ENCODE measurements around the gene COL16A1.

COL16A1 gene

GRCh38 chr1:31681415-31681814, 22.4 kb downstream of the COL16A1 start:
- no peak for DNase-seq

DNA sequence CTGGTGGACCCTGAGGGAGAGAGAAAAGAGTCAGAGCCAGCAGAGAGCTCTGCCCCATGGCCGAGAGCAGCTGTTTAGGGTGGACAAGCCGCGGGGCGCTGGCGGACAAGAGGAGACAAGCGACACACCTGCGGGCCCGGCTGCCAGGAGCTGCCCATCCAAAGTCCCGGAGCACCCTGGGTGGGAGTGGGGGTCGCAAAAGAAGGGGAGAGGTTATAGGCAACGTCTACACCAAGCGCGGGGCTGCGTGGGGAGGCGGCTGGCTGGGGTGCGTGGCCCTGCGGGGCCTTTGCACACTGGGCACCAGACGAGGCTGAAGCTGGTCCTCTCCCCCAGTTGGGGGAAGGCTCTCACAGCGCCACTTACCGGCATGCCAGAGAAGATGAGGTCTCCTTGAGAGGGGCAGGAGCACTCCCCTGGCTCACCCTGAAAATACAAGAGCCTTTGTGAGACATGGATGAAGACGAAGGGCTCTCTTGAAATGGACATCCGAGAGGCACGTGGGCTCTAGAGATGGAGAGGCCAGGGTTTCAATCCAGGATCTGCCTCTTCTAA, 24.1 kb downstream of the COL16A1 start:
- DNase-seq: no peak

DNA sequence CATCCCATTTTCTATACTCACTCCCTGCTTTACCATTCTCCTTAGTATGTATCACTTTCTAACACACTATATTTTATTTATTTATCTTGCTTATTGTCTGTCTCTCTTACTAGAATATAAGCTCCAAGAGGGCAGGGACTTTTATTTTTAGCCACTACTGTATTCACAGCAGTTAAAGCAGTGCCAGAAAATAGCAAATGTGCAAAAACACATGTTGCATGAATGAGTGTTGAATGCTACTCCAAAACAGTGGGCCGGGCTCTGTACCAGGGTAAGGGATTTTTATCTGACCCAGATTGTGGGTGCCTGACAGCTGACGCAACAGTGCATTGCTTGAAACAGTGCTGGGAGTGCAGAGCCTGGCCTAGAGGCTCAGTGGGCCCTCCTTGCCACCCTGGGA, 24.7 kb downstream of the COL16A1 start:
- no peak for DNase-seq

DNA sequence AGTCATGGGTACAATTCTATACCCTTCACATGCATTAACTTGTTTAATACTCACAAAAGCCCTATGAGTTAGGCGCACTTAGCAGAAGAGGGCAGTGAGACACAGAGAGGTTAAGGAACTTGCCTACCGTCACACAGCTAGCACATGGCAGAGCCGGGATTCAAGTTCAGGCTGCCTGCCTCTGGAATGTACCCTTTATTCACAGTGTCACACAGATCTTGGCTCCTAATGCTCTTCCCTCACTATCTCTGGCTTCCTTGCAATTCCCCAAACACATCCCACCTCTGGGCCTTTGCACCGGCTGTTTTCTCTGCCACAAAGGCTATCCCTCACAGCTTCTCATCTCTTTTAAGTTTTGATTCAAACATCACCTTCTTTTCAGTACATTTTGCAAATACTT, 25.1 kb downstream of the COL16A1 start:
- no peak for DNase-seq

- DNase-seq: no peak
Measured at GRCh38 chr1:31677949-31678348, 25.9 kb downstream of the COL16A1 start.

DNA sequence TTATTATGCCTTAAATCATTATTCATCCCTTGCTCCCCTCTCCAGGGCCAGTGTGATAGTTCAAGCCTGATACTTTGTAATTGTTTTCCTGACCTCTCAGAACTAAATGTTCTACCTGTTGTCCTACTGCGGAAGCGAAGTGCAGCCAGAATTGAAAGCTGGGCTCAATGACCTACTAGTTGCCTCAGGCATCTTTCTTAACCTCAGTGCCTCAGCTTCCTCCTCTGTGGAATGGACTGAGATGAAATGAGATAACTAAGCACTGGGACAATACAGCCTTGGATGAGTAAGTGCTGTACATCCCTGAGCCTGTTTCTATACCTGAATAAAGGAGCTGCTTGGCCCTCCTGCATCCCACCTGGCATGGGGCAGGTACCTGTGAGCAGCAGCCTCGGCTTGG, 26.4 kb downstream of the COL16A1 start:
- no peak for DNase-seq

DNA sequence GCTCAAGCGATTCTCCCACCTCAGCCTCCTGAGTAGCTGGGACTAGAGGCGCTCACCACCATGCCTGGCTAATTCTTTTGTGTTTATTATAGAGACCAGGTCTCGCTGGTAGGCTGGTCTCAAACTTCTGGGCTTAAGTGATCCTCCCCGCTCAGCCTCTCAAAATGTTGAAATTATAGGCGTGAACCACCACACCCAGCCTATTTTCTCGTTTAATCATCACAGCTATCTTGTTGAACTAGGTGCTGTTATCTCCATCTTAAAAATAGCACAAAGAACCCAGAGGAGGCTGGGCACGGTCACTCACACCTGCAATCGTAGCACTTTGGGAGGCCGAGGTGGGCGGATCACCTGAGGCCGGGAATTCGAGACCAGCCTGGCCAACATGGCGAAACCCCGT, 28.1 kb downstream of the COL16A1 start:
- no peak for DNase-seq

DNA sequence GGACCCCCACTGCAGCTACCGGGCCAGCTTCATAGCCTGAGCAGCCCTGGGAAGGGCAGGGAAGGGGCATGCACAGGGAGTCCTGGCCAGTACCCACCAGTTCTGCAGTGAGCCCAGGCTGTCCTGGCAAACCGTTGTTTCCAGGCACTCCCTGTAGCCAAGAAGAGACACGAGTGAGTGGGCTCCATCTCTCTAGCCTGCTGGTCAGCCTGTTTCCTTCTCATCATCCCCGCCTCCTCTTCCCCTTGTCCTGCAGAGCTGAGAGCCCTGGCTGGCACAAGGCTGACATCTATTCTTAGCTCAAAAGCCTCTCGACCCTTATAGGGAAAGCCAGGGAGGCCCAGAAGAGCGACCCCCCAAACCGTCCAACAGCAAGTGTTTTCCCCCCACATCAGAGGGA, 28.7 kb downstream of the COL16A1 start:
- DNase-seq: no peak

- no peak for DNase-seq
Measured at GRCh38 chr1:31674626-31675025, 29.2 kb downstream of the COL16A1 start.

GRCh38 chr1:31673433-31673832, 30.4 kb downstream of the COL16A1 start:
- no peak for DNase-seq

DNA sequence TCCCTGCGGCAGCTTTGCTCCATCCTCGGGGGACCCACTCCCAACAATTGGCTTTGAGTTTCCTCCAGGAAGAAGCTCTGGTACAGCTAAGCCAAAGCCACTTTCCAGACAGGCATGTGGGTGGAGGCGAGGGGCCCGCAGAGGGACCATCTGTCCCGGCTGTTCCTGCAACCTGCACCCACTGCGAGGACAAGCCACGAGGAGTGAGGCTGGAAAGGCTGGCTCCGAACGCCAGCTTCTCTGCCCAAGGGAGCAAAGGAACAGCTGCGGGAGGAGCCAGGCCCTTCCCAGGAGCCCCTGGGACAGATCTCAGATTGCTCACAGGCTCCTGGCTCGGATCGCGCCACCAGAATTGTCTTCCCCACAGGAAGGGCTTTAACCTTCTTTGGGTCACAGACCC, 30.8 kb downstream of the COL16A1 start:
- no peak for DNase-seq

DNA sequence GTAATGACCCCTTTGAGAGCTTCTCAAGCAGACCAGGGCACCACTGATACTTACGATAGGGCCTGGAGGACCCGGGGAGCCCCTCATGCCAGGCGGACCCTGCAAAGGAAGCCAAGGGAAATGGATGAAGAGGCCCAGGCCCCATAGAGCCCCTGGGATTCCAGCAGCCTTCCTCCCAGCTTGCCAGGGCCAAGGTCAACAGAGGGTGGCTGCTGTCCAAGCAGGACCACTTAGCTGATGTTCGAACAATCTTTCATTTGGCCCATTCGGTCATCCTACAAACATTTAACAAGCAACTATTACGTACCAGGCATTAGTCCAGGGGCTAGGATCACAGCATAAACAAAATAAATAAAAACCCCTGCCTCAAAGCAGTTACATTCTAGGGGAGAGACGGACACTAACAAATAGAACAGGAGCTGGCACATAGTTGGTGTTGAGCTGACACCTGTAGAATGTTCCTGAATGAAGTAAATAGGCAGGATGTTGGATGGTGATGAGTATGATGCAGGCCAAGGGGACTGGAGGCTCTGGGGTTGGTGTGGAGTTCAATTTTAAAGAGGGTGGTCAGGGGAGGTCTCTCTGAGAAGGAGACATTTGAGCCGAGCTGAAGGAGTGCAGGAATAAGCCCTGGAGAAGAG, 32.1 kb downstream of the COL16A1 start:
- DNase-seq: no peak

- no peak for DNase-seq
Measured at GRCh38 chr1:31671147-31671546, 32.7 kb downstream of the COL16A1 start.

DNA sequence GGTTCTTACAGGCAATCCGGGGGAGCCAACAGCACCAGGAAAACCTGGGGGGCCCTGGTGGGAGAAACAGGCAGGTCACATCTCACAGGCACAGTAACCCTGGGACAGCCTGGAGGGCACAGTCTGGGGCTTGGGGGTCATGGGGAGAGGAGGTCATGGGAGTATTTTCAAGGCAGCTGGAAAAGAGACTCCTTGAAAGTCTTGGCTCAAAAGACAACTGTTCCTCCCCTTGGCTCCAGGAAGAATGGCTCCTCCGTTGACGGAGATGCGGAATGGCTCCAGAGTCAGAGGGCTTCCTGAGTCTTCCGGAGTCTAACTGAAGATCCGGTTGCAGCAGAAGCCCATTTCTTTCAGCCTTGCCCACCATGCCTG, 33.2 kb downstream of the COL16A1 start:
- DNase-seq: no peak

DNA sequence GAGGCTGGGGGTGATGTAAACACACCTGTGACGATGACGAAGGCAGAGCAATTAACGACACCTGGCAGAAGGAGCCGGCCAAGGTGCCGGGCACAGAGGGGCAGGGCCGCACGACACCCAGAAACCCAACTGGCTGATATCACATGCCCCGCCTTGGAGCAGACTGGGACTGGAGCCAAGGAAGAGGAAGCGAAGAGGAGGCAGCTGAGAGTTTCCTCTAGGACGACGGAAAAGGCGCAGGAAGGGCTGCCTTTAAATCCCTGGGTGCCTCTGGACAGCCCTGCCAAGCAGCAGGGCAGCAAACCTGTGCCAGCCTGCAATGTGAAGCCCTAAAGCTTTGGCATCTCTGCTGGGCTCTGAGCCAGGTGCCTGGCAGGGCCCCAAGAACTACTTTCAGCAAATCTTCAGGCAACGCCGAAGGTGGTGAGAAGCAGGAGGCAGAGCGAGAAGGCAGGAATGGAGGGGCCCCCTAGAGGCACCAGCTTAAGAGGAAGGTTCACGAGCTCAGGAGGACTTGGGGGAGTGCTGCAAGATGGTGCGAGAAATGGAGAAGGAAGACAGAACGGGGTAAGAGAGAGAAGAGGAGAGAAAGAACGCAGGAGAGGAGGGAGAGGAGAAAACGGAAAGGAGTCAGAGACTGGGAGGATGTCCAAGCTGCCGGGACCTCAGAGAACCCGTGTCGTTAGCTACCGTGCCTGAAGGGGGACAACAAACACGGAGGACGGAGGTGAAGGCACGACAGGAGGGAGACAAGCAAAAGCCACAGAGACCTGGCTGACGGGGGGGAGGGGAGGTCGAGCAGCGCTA, 33.8 kb downstream of the COL16A1 start:
- no peak for DNase-seq

GRCh38 chr1:31669433-31669785, 34.4 kb downstream of the COL16A1 start:
- no peak for DNase-seq

GRCh38 chr1:31668303-31668883, 35.4 kb downstream of the COL16A1 start:
- no peak for DNase-seq

DNA sequence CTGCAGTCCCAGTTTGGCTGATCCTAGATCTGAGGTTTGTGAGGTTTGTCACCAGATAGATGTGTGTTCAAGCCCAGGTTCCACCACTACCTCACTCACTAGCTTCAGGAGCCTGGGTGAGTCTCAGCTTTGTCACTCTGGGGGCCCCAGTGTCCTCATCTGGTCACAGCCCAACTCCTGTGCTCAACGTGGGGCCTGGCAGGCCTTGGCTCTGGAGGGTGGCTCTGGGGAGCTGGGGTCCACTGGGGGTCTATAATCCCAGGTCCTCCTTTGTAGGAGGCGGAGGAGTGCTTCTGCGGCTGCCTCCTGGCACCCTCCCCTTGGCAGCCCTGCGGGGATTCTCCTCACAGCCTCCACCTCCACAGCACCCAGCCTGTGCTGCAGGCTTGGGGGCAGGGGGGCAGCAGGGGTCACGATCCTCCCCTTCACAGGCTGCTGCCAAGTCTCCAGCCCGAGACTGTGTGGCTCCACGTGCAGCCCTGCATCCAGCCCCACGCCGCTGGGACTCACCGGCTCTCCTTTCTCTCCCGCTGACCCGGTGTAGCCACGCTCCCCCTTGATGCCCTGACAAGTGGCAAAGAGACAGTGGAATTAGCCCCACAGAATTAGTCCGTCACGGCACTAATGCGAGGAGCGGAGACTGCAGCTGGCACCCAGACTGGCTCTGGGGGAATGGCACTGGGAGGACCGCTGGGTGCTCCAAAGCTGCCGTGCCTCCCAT, 36.6 kb downstream of the COL16A1 start:
- no peak for DNase-seq

DNA sequence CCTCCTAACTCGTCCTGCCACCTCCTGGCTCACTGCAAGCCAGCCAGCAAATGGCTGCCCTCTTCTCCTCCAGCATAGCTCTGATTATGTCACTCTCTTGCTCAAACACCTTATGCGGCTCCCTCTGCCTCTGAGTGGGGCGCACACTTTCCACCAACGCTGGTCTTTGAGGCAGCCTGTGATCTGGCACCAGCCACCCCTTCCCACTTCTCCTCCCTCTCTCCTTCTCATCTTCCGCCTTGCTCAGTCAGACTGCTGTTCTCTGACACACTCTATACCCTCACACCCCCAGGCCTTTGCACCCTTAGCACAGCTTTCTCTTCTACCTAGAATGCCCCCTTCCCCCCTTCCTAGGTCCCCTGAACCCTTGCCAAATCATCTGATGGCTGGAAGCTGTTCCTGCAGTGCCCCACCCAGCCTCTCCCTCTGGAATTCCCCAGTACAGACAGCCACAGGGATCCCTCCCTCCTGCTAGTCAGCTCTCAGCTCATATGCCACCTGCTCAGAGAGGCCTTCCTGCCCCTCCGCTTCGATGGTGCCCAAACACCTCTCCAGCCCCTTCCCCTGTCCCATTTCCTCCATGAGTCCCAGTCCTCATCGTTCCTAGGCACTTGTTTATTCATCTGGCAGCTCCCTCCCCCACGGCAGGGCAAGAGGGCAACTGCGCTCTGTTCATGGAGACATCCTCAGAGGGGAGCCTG, 37.4 kb downstream of the COL16A1 start:
- no peak for DNase-seq

- no peak for DNase-seq
Measured at GRCh38 chr1:31665234-31665878, 38.5 kb downstream of the COL16A1 start.

DNA sequence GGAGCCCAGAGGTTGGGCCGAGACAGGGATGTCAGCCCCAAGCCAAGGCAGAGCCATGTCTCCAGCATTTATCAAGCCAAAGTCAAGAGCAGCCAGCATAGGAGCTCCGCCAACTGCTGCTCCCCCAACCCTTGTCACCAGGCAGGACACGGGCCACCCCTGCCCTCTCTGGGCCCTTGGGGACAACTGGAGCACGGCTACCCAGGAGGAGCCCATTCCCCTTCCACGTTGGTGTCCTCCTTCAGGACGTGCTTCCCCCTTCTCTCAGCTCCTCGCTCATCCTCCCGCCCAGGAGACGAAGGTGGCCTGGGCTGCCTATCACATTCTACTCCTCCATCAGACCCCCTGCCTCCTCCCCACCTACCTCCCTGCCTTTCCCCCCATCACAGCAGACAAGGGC, 39.3 kb downstream of the COL16A1 start:
- DNase-seq: no peak
